ENCODE results near the gene SYT9.

Gene SYT9

GRCh38 chr11:7451520-7451919, 199.8 kb downstream of the SYT9 start:
- no CpG with 5 or more reads among the region's 3 CpGs for WGBS (ENCODE audit: extremely low coverage, insufficient coverage, insufficient read length)
- no peak overlapping the region for H4K91ac ChIP-seq (ENCODE audit: low read depth, low read length)

GRCh38 chr11:7451952-7452494, 200.3 kb downstream of the SYT9 start:
- H2AFZ ChIP-seq (ENCODE audit: insufficient read depth, low read length, poor library complexity), result no peak overlapping the region
- no peak overlapping the region for H3K14ac ChIP-seq (ENCODE audit: low read length)
- H4K12ac ChIP-seq (ENCODE audit: low read depth, low read length), result no peak overlapping the region
- no peak overlapping the region for H3K4me3 ChIP-seq (ENCODE audit: low read depth, low read length)
- no peaks in the 10 kb centered on the region for H3K36me3 ChIP-seq (ENCODE audit: control insufficient read depth in 1 of 2, insufficient read depth in 2 of 2, low read length in 2 of 2)
- H3K79me1 ChIP-seq (ENCODE audit: low read length), result no peaks in the 10 kb centered on the region
- WGBS (ENCODE audit: extremely low coverage, insufficient coverage, insufficient read length), result no CpG with 5 or more reads among the region's 1 CpG
- H3K9me3 ChIP-seq (ENCODE audit: insufficient read depth, low read depth, low read length), result no peaks in the 10 kb centered on the region
- H3K4me1 ChIP-seq (ENCODE audit: control insufficient read depth in 1 of 2, insufficient read depth in 2 of 2, low read length in 2 of 2), result peaks cover 0 to 3% of the 10 kb centered on the region in 2 experiments
- no peaks in the 10 kb centered on the region for H3K27me3 ChIP-seq (ENCODE audit: insufficient read depth, low read length)
- no peak overlapping the region for H3K4me2 ChIP-seq (ENCODE audit: low read length)
- no peak overlapping the region for H2BK5ac ChIP-seq (ENCODE audit: low read depth, low read length, poor library complexity)
- no peak overlapping the region for H3K4ac ChIP-seq (ENCODE audit: low read depth, low read length)
- H2AK5ac ChIP-seq (ENCODE audit: low read length), result no peak overlapping the region
- no peak overlapping the region for H3K9ac ChIP-seq (ENCODE audit: low read length)
- H2BK120ac ChIP-seq (ENCODE audit: insufficient read depth, low read length, poor library complexity), result no peak overlapping the region
- H4K8ac ChIP-seq (ENCODE audit: low read depth, low read length), result no peak overlapping the region
- H3K23ac ChIP-seq (ENCODE audit: low read length), result no peak overlapping the region
- H3K18ac ChIP-seq (ENCODE audit: low read length), result no peak overlapping the region
- H4K91ac ChIP-seq (ENCODE audit: low read depth, low read length), result no peak overlapping the region
- no peak for DNase-seq
- H3K79me2 ChIP-seq (ENCODE audit: control insufficient read depth, insufficient read depth, low read length, poor library complexity), result no peaks in the 10 kb centered on the region
- no peak overlapping the region for H2BK12ac ChIP-seq (ENCODE audit: low read length)
- H3K27ac ChIP-seq (ENCODE audit: low read depth, low read length), result no peak overlapping the region

More at GRCh38 chr11:7451520-7451919, 199.8 kb downstream of the SYT9 start:
- Histone ChIP-seq H3K4me2 (ENCODE audit: low read length) (no peak overlapping the region), H3K9ac (ENCODE audit: low read length) (no peak overlapping the region), H2BK12ac (ENCODE audit: low read length) (no peak overlapping the region), H3K4ac (ENCODE audit: low read depth, low read length) (no peak overlapping the region), H2AK5ac (ENCODE audit: low read length) (no peak overlapping the region), H3K27ac (ENCODE audit: low read depth, low read length) (no peak overlapping the region), H3K4me3 (ENCODE audit: low read depth, low read length) (no peak overlapping the region), H2BK5ac (ENCODE audit: low read depth, low read length, poor library complexity) (no peak overlapping the region), H2AFZ (ENCODE audit: insufficient read depth, low read length, poor library complexity) (no peak overlapping the region), H3K14ac (ENCODE audit: low read length) (no peak overlapping the region), H3K4me1 (ENCODE audit: control insufficient read depth in 1 of 2, insufficient read depth in 2 of 2, low read length in 2 of 2) (peaks cover 0 to 3% of the 10 kb centered on the region in 2 experiments), H3K79me1 (ENCODE audit: low read length) (no peaks in the 10 kb centered on the region), H3K18ac (ENCODE audit: low read length) (no peak overlapping the region), H3K36me3 (ENCODE audit: control insufficient read depth in 1 of 2, insufficient read depth in 2 of 2, low read length in 2 of 2) (no peaks in the 10 kb centered on the region), H3K23ac (ENCODE audit: low read length) (no peak overlapping the region), H3K27me3 (ENCODE audit: insufficient read depth, low read length) (no peaks in the 10 kb centered on the region), H3K9me3 (ENCODE audit: insufficient read depth, low read depth, low read length) (no peaks in the 10 kb centered on the region), H4K8ac (ENCODE audit: low read depth, low read length) (no peak overlapping the region), H4K12ac (ENCODE audit: low read depth, low read length) (no peak overlapping the region), H3K79me2 (ENCODE audit: control insufficient read depth, insufficient read depth, low read length, poor library complexity) (no peaks in the 10 kb centered on the region), H2BK120ac (ENCODE audit: insufficient read depth, low read length, poor library complexity) (no peak overlapping the region)
- DNase-seq, result no peak

GRCh38 chr11:7454854-7455253, 203.2 kb downstream of the SYT9 start:
- H2BK12ac ChIP-seq (ENCODE audit: low read length), result no peak overlapping the region
- no peak overlapping the region for H2AFZ ChIP-seq (ENCODE audit: insufficient read depth, low read length, poor library complexity)
- no peak overlapping the region for H4K12ac ChIP-seq (ENCODE audit: low read depth, low read length)
- no peaks in the 10 kb centered on the region for H3K4me1 ChIP-seq (ENCODE audit: control insufficient read depth in 1 of 2, insufficient read depth in 2 of 2, low read length in 2 of 2)
- H3K79me2 ChIP-seq (ENCODE audit: control insufficient read depth, insufficient read depth, low read length, poor library complexity), result no peaks in the 10 kb centered on the region
- no CpG with 5 or more reads among the region's 2 CpGs for WGBS (ENCODE audit: extremely low coverage, insufficient coverage, insufficient read length)
- H3K4ac ChIP-seq (ENCODE audit: low read depth, low read length), result no peak overlapping the region
- H3K14ac ChIP-seq (ENCODE audit: low read length), result no peak overlapping the region
- no peak overlapping the region for H3K23ac ChIP-seq (ENCODE audit: low read length)
- no peaks in the 10 kb centered on the region for H3K36me3 ChIP-seq (ENCODE audit: control insufficient read depth in 1 of 2, insufficient read depth in 2 of 2, low read length in 2 of 2)
- no peak for DNase-seq
- no peaks in the 10 kb centered on the region for H3K9me3 ChIP-seq (ENCODE audit: insufficient read depth, low read depth, low read length)
- H3K4me2 ChIP-seq (ENCODE audit: low read length), result no peak overlapping the region
- H3K79me1 ChIP-seq (ENCODE audit: low read length), result no peaks in the 10 kb centered on the region
- no peak overlapping the region for H2BK5ac ChIP-seq (ENCODE audit: low read depth, low read length, poor library complexity)
- no peak overlapping the region for H3K27ac ChIP-seq (ENCODE audit: low read depth, low read length)
- H3K27me3 ChIP-seq (ENCODE audit: insufficient read depth, low read length), result no peaks in the 10 kb centered on the region
- H3K9ac ChIP-seq (ENCODE audit: low read length), result no peak overlapping the region
- H3K4me3 ChIP-seq (ENCODE audit: low read depth, low read length), result no peak overlapping the region
- H4K8ac ChIP-seq (ENCODE audit: low read depth, low read length), result no peak overlapping the region
- no peak overlapping the region for H2BK120ac ChIP-seq (ENCODE audit: insufficient read depth, low read length, poor library complexity)
- no peak overlapping the region for H4K91ac ChIP-seq (ENCODE audit: low read depth, low read length)
- no peak overlapping the region for H3K18ac ChIP-seq (ENCODE audit: low read length)
- no peak overlapping the region for H2AK5ac ChIP-seq (ENCODE audit: low read length)

- no peak overlapping the region for H3K14ac ChIP-seq (ENCODE audit: low read length)
- no peak overlapping the region for H4K12ac ChIP-seq (ENCODE audit: low read depth, low read length)
- WGBS (ENCODE audit: extremely low coverage, insufficient coverage, insufficient read length), result no CpG with 5 or more reads among the region's 1 CpG
- H3K4me3 ChIP-seq (ENCODE audit: low read depth, low read length), result no peak overlapping the region
- no peaks in the 10 kb centered on the region for H3K79me2 ChIP-seq (ENCODE audit: control insufficient read depth, insufficient read depth, low read length, poor library complexity)
- no peaks in the 10 kb centered on the region for H3K36me3 ChIP-seq (ENCODE audit: control insufficient read depth in 1 of 2, insufficient read depth in 2 of 2, low read length in 2 of 2)
- H4K91ac ChIP-seq (ENCODE audit: low read depth, low read length), result no peak overlapping the region
- no peaks in the 10 kb centered on the region for H3K27me3 ChIP-seq (ENCODE audit: insufficient read depth, low read length)
- no peak overlapping the region for H3K4ac ChIP-seq (ENCODE audit: low read depth, low read length)
- no peak overlapping the region for H3K4me2 ChIP-seq (ENCODE audit: low read length)
- no peak overlapping the region for H2BK5ac ChIP-seq (ENCODE audit: low read depth, low read length, poor library complexity)
- H3K23ac ChIP-seq (ENCODE audit: low read length), result no peak overlapping the region
- no peak overlapping the region for H4K8ac ChIP-seq (ENCODE audit: low read depth, low read length)
- no peak overlapping the region for H2AK5ac ChIP-seq (ENCODE audit: low read length)
- H2AFZ ChIP-seq (ENCODE audit: insufficient read depth, low read length, poor library complexity), result no peak overlapping the region
- no peak overlapping the region for H2BK12ac ChIP-seq (ENCODE audit: low read length)
- H3K4me1 ChIP-seq (ENCODE audit: control insufficient read depth in 1 of 2, insufficient read depth in 2 of 2, low read length in 2 of 2), result no peaks in the 10 kb centered on the region
- DNase-seq, result peak in 1 of 2 donors; percentile 43
- H3K9me3 ChIP-seq (ENCODE audit: insufficient read depth, low read depth, low read length), result no peaks in the 10 kb centered on the region
- H2BK120ac ChIP-seq (ENCODE audit: insufficient read depth, low read length, poor library complexity), result no peak overlapping the region
- no peak overlapping the region for H3K27ac ChIP-seq (ENCODE audit: low read depth, low read length)
- H3K18ac ChIP-seq (ENCODE audit: low read length), result no peak overlapping the region
- H3K9ac ChIP-seq (ENCODE audit: low read length), result no peak overlapping the region
- no peaks in the 10 kb centered on the region for H3K79me1 ChIP-seq (ENCODE audit: low read length)
These were observed 205.5 kb downstream of the SYT9 start for GRCh38 chr11:7457211-7457610.
